Measurements from ENCODE around the gene UCN2. TPM values are rescaled to one million over a fixed set of nuclear protein-coding genes. Genes with fewer than 3 reads are reported as not detected.

UCN2 gene
- polyA plus RNA-seq, 2 of the 4 experiments (the other 2 are of a cell fraction): 4.0 to 15.9 TPM

DNA sequence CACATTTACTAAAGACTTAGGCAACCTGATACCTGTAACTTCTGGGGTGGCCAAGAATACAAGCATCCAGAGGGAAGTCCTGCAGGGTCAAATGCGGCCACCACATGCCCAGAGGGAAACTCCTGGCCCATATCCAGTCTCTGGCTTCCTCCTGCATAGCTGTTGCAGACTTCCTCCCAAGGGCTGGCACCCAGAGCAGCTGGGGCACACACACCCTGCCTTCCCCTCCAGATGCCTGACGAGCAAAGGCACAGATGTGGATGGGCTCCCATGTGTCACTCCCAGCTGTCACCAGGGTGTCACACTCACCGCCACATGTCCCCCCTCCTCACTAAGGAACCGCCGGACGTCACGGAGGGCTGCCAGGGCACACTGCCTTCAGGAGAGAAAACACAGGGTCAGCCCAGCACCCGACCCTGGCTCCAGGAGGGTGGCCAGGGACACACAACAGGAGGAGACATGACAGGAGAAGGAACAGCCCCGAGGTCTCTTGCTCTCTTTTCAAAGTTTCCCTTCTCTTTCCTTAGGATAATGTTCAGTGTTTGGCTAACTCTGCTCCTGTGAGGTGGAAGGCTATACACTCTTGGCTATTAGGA, 20.2 kb downstream of the UCN2 start:
- no peak for FAIRE-seq

DNA sequence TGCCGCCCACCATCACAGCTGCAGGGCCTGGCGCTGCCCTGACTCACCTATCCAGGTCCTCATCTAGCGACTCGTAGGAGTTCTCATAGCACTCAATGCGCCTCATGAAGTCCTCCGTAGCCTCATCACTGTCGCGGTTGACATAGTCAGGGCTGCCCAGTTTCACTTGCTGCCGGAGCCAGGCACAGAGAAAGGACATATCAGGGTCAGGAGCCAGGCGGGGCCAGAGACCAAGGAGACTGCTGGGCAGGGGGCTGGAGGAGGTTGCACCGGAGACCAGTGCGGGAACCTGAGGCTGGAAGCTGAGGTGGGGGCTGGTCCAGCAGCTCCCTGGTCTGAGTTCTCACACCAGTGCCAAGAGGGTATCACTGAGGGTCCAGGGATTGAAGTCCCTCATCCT, 25.1 kb downstream of the UCN2 start:
- Histone ChIP-seq H3K27ac (no peak overlapping the region), H3K4me2 (no peak overlapping the region), H3K4me1 (no peaks in the 10 kb centered on the region), H3K4me3 (no peak overlapping the region), H3K9me3 (no peaks in the 10 kb centered on the region)
- CTCF ChIA-PET: interaction anchor here (0.6 kb wide), 1 partner anchor 97 kb away, joined by 3 read pairs; the partner anchor contains the start of gene SLC26A6
- POLR2A ChIA-PET: no interaction called here
- WGBS (ENCODE audit: missing lambda C conversion rate): 96% methylated on average over 8 of the region's 12 CpGs
- DNase-seq (ENCODE audit: low read depth in 1 of 2, low spot score in 1 of 2): no peak
- TF ChIP-seq SMC3 (IDR thresholded peaks at IDR 0.05) (no peak), EP300 (IDR thresholded peaks at IDR 0.05) (no peak), NR3C1 (IDR thresholded peaks at IDR 0.05) (no peak), FOSB (CRISPR knock-in tag; IDR thresholded peaks at IDR 0.05) (no peak)
- TF ChIP-seq, protein P1, sequence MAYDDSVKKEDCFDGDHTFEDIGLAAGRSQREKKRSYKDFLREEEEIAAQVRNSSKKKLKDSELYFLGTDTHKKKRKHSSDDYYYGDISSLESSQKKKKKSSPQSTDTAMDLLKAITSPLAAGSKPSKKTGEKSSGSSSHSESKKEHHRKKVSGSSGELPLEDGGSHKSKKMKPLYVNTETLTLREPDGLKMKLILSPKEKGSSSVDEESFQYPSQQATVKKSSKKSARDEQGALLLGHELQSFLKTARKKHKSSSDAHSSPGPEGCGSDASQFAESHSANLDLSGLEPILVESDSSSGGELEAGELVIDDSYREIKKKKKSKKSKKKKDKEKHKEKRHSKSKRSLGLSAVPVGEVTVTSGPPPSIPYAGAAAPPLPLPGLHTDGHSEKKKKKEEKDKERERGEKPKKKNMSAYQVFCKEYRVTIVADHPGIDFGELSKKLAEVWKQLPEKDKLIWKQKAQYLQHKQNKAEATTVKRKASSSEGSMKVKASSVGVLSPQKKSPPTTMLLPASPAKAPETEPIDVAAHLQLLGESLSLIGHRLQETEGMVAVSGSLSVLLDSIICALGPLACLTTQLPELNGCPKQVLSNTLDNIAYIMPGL (CRISPR knock-in tag; IDR thresholded peaks at IDR 0.05; ENCODE audit: borderline replicate concordance): no peak
- TF ChIP-seq, protein P2, sequence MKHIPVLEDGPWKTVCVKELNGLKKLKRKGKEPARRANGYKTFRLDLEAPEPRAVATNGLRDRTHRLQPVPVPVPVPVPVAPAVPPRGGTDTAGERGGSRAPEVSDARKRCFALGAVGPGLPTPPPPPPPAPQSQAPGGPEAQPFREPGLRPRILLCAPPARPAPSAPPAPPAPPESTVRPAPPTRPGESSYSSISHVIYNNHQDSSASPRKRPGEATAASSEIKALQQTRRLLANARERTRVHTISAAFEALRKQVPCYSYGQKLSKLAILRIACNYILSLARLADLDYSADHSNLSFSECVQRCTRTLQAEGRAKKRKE (CRISPR knock-in tag; IDR thresholded peaks at IDR 0.05; ENCODE audit: low read depth): no peak
- TF ChIP-seq, protein P3, sequence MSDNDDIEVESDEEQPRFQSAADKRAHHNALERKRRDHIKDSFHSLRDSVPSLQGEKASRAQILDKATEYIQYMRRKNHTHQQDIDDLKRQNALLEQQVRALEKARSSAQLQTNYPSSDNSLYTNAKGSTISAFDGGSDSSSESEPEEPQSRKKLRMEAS (IDR thresholded peaks at IDR 0.05): no peak
- ATAC-seq: no peak
- FAIRE-seq: no peak

More for the DNA sequence above, 20.2 kb downstream of the UCN2 start:
- Histone ChIP-seq H3K27ac (no peak overlapping the region), H3K4me3 (no peak overlapping the region), H3K4me1 (no peaks in the 10 kb centered on the region), H3K4me2 (no peak overlapping the region), H3K9me3 (no peaks in the 10 kb centered on the region)
- ChIA-PET POLR2A (no interaction called here), CTCF (interaction anchor here (2.3 kb wide), 2 partner anchors 15 to 16 kb away, joined by 8 to 9 read pairs; no protein-coding TSS in a partner anchor)
- 86% methylated on average over 8 of the region's 9 CpGs for WGBS (ENCODE audit: missing lambda C conversion rate)
- TF ChIP-seq MAFK (IDR thresholded peaks at IDR 0.05; ENCODE audit: partially characterized antibody): no peak
- no peak for TF ChIP-seq HEYL (CRISPR knock-in tag; IDR thresholded peaks at IDR 0.05)
- no peak for TF ChIP-seq EHF (CRISPR knock-in tag; IDR thresholded peaks at IDR 0.05)
- no peak for TF ChIP-seq JUN (IDR thresholded peaks at IDR 0.05)
- no peak for TF ChIP-seq ZSCAN20 (CRISPR knock-in tag; IDR thresholded peaks at IDR 0.05)
- TF ChIP-seq, protein P2 (CRISPR knock-in tag; IDR thresholded peaks at IDR 0.05; ENCODE audit: low read depth): no peak
- TF ChIP-seq, protein P4, sequence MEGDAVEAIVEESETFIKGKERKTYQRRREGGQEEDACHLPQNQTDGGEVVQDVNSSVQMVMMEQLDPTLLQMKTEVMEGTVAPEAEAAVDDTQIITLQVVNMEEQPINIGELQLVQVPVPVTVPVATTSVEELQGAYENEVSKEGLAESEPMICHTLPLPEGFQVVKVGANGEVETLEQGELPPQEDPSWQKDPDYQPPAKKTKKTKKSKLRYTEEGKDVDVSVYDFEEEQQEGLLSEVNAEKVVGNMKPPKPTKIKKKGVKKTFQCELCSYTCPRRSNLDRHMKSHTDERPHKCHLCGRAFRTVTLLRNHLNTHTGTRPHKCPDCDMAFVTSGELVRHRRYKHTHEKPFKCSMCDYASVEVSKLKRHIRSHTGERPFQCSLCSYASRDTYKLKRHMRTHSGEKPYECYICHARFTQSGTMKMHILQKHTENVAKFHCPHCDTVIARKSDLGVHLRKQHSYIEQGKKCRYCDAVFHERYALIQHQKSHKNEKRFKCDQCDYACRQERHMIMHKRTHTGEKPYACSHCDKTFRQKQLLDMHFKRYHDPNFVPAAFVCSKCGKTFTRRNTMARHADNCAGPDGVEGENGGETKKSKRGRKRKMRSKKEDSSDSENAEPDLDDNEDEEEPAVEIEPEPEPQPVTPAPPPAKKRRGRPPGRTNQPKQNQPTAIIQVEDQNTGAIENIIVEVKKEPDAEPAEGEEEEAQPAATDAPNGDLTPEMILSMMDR (IDR thresholded peaks at IDR 0.05): no peak
- TF ChIP-seq CHD4 (IDR thresholded peaks at IDR 0.05; ENCODE audit: borderline replicate concordance): no peak
- TF ChIP-seq HOXB5 (CRISPR knock-in tag; IDR thresholded peaks at IDR 0.05): no peak
- no peak for TF ChIP-seq NR3C1 (IDR thresholded peaks at IDR 0.05)
- TF ChIP-seq HOXB13 (CRISPR knock-in tag; IDR thresholded peaks at IDR 0.05; ENCODE audit: low read depth): no peak
- TF ChIP-seq, protein P5, sequence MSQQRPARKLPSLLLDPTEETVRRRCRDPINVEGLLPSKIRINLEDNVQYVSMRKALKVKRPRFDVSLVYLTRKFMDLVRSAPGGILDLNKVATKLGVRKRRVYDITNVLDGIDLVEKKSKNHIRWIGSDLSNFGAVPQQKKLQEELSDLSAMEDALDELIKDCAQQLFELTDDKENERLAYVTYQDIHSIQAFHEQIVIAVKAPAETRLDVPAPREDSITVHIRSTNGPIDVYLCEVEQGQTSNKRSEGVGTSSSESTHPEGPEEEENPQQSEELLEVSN (IDR thresholded peaks at IDR 0.05; ENCODE audit: borderline replicate concordance, low read depth): no peak
- ATAC-seq (peak; percentile 16 to 25; a peak in 2 of 6 replicates), DNase-seq (ENCODE audit: low read depth in 1 of 2, low spot score in 1 of 2) (no peak)

Data from A549 (cell line).